Dendritic cell treated with granulocyte-macrophage colony-stimulating factor and Interleukin-4, amounts not matched to agents 40 ng/mL and 50 ng/mL, for 4 days (primary cell): ENCODE results near the gene LCN2.
"Not testable (repeated sequence)": the region's sequence is repeated elsewhere in the genome, so short reads cannot be mapped to it uniquely, and the experiment has no call there.

Experiments used
- H3K27ac Mint-ChIP-seq: one replicate; pipeline ENCODE4 v1.8.0; 2022; ENCODE audit warnings: mild to moderate bottlenecking, mixed read lengths
- H3K27me3 Mint-ChIP-seq: one replicate; pipeline ENCODE4 v1.8.0; 2022; ENCODE audit warnings: mild to moderate bottlenecking, mixed read lengths
- H3K36me3 Mint-ChIP-seq: one replicate; pipeline ENCODE4 v1.8.0; 2022; ENCODE audit warnings: low read depth, mixed read lengths
- H3K4me1 Mint-ChIP-seq: one replicate; pipeline ENCODE4 v1.8.0; 2022; ENCODE audit warnings: low read depth, mixed read lengths
- H3K4me3 Mint-ChIP-seq: one replicate; pipeline ENCODE4 v1.8.0; 2022; ENCODE audit warnings: mild to moderate bottlenecking, moderate library complexity, mixed read lengths
- H3K9me3 Mint-ChIP-seq: one replicate; pipeline ENCODE4 v1.8.0; 2022; ENCODE audit warnings: mixed read lengths
- intact Hi-C: fragments of 100-400 bp; cut with micrococcal nuclease; formaldehyde crosslinking; loops from one replicate; pipeline ENCODE4 v1.15.0; 2022

LCN2 gene

GRCh38 chr9:128128836-128129590, 20.2 kb upstream of the LCN2 start:
- Mint-ChIP-seq H3K36me3 (peaks cover 34% of the 10 kb centered on the region), H3K27ac (peak overlapping the region; percentile 100), H3K4me3 (peak overlapping the region; percentile 94), H3K9me3 (no peaks in the 10 kb centered on the region), H3K27me3 (peaks cover 22% of the 10 kb centered on the region), H3K4me1 (peaks cover 38% of the 10 kb centered on the region)
- intact Hi-C loops = no loop called here

GRCh38 chr9:128129976-128130590, 19.2 kb upstream of the LCN2 start:
- H3K4me1 Mint-ChIP-seq = peaks cover 33% of the 10 kb centered on the region
- H3K9me3 Mint-ChIP-seq, H3K4me3 Mint-ChIP-seq, H3K27ac Mint-ChIP-seq, intact Hi-C loops: not testable (repeated sequence)
- H3K27me3 Mint-ChIP-seq = peaks cover 22% of the 10 kb centered on the region
- peaks cover 23% of the 10 kb centered on the region for H3K36me3 Mint-ChIP-seq

- peaks cover 27% of the 10 kb centered on the region for H3K4me1 Mint-ChIP-seq
- H3K9me3 Mint-ChIP-seq, intact Hi-C loops, H3K27ac Mint-ChIP-seq, H3K4me3 Mint-ChIP-seq: not testable (repeated sequence)
- peaks cover 22% of the 10 kb centered on the region for H3K27me3 Mint-ChIP-seq
- H3K36me3 Mint-ChIP-seq = peaks cover 21% of the 10 kb centered on the region
These were observed 18.6 kb upstream of the LCN2 start for GRCh38 chr9:128130651-128131050.

GRCh38 chr9:128131346-128131745, 17.9 kb upstream of the LCN2 start:
- H3K9me3 Mint-ChIP-seq, H3K4me3 Mint-ChIP-seq, H3K27ac Mint-ChIP-seq, intact Hi-C loops: not testable (repeated sequence)
- Mint-ChIP-seq H3K27me3 (peaks cover 25% of the 10 kb centered on the region), H3K36me3 (peaks cover 15% of the 10 kb centered on the region), H3K4me1 (peaks cover 20% of the 10 kb centered on the region)

GRCh38 chr9:128132139-128132538, 17.1 kb upstream of the LCN2 start:
- intact Hi-C loops, H3K9me3 Mint-ChIP-seq, H3K4me3 Mint-ChIP-seq, H3K27ac Mint-ChIP-seq: not testable (repeated sequence)
- Mint-ChIP-seq H3K27me3 (peaks cover 25% of the 10 kb centered on the region), H3K4me1 (peaks cover 20% of the 10 kb centered on the region), H3K36me3 (peaks cover 15% of the 10 kb centered on the region)

GRCh38 chr9:128135561-128135960, 13.7 kb upstream of the LCN2 start:
- H3K27ac Mint-ChIP-seq, intact Hi-C loops, H3K4me1 Mint-ChIP-seq, H3K36me3 Mint-ChIP-seq, H3K9me3 Mint-ChIP-seq, H3K4me3 Mint-ChIP-seq: not testable (repeated sequence)
- peaks cover 25% of the 10 kb centered on the region for H3K27me3 Mint-ChIP-seq

- no peak overlapping the region for H3K27ac Mint-ChIP-seq
- H3K4me3 Mint-ChIP-seq = no peak overlapping the region
- peaks cover 16% of the 10 kb centered on the region for H3K27me3 Mint-ChIP-seq
- H3K9me3 Mint-ChIP-seq = no peaks in the 10 kb centered on the region
- H3K36me3 Mint-ChIP-seq = no peaks in the 10 kb centered on the region
- peaks cover 7% of the 10 kb centered on the region for H3K4me1 Mint-ChIP-seq
- intact Hi-C loops = no loop called here
These were observed 12.1 kb upstream of the LCN2 start for GRCh38 chr9:128136816-128137793.

GRCh38 chr9:128138001-128138400, 11.3 kb upstream of the LCN2 start:
- Mint-ChIP-seq H3K36me3 (no peaks in the 10 kb centered on the region), H3K27me3 (peaks cover 11% of the 10 kb centered on the region), H3K4me3 (no peak overlapping the region), H3K27ac (no peak overlapping the region), H3K9me3 (no peaks in the 10 kb centered on the region), H3K4me1 (peaks cover 7% of the 10 kb centered on the region)
- intact Hi-C loops = no loop called here

- H3K4me3 Mint-ChIP-seq = no peak overlapping the region
- H3K27ac Mint-ChIP-seq = no peak overlapping the region
- peaks cover 5% of the 10 kb centered on the region for H3K27me3 Mint-ChIP-seq
- no peaks in the 10 kb centered on the region for H3K36me3 Mint-ChIP-seq
- H3K4me1 Mint-ChIP-seq = peaks cover 13% of the 10 kb centered on the region
- H3K9me3 Mint-ChIP-seq = no peaks in the 10 kb centered on the region
- intact Hi-C loops = no loop called here
These were observed 9.6 kb upstream of the LCN2 start for GRCh38 chr9:128139621-128140020.

GRCh38 chr9:128141604-128142003, 7.6 kb upstream of the LCN2 start:
- peaks cover 3% of the 10 kb centered on the region for H3K27me3 Mint-ChIP-seq
- H3K27ac Mint-ChIP-seq = no peak overlapping the region
- no peak overlapping the region for H3K4me3 Mint-ChIP-seq
- peaks cover 13% of the 10 kb centered on the region for H3K4me1 Mint-ChIP-seq
- H3K36me3 Mint-ChIP-seq = no peaks in the 10 kb centered on the region
- H3K9me3 Mint-ChIP-seq = no peaks in the 10 kb centered on the region
- intact Hi-C loops = no loop called here

- Mint-ChIP-seq H3K4me1 (peaks cover 13% of the 10 kb centered on the region), H3K27me3 (peaks cover 3% of the 10 kb centered on the region), H3K36me3 (no peaks in the 10 kb centered on the region), H3K27ac (no peak overlapping the region), H3K4me3 (no peak overlapping the region), H3K9me3 (no peaks in the 10 kb centered on the region)
- intact Hi-C loops = no loop called here
These were observed 7.2 kb upstream of the LCN2 start for GRCh38 chr9:128142061-128142460.

GRCh38 chr9:128142596-128142995, 6.7 kb upstream of the LCN2 start:
- Mint-ChIP-seq H3K27me3 (peaks cover 2% of the 10 kb centered on the region), H3K36me3 (no peaks in the 10 kb centered on the region), H3K4me1 (peaks cover 13% of the 10 kb centered on the region), H3K27ac (no peak overlapping the region), H3K4me3 (no peak overlapping the region), H3K9me3 (no peaks in the 10 kb centered on the region)
- intact Hi-C loops = no loop called here

GRCh38 chr9:128143525-128144238, 5.6 kb upstream of the LCN2 start:
- Mint-ChIP-seq H3K27me3 (peaks cover 1% of the 10 kb centered on the region), H3K9me3 (no peaks in the 10 kb centered on the region), H3K4me3 (no peak overlapping the region), H3K36me3 (no peaks in the 10 kb centered on the region), H3K4me1 (peaks cover 13% of the 10 kb centered on the region), H3K27ac (no peak overlapping the region)
- intact Hi-C loops = no loop called here
